ENCODE measurements around the gene FAN1. TPM values are rescaled to one million over a fixed set of nuclear protein-coding genes. Genes with fewer than 3 reads are reported as not detected.

Gene FAN1
- total RNA-seq, 3 donors from 2014 or later = 15.2 to 27.5 (median 20.4) TPM

DNA sequence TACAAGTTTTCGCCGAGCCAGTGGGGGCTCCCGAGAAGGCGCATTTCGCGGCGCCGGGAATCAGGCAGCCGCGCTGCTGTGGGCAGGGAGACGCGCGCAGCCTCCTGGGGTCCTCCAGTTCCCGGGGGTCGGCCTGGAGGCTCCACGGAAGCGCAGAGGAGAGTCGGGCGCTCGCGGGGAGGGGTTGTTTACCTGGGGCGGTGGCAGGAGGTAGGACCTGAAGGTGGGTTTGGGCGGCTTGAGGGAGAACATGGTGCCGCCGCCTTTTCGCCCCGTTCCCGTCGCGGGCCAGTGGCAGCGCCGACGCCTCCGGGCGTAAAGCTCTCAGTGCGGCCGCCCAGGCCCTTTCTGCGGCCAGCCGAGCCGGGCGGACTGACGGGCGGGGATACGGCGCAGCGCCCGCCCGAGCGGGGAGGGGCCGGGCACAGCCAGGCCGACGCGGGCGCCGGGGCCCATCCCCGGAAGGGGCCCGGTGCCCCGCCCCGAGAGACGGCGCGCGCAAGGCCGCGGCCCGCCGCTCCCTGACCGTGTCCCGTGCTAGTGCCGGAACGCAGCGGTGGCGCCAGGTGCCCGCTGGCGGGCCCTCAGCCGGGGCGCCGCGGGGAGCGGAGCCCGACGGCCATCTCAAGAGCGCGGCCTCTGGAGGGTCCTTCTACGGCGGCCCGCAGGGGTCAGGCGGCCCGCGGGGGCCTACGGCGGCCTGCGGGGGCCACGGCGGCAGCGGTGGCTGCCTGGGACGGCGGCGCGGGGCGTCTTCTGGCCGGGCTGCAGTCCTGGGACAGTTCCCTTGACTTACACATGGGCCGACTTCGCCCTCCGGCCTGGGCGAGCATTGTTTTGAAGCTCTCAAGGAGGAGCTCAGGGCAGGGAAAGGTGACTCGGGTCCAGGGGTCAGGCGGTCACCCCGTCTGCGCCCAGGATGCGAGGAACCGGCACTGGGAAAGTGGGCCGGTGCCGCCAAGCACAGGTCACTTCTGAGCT is 87.8 kb downstream of the FAN1 start, which contains the start of gene MTMR10:
MTMR10 (minus strand) TSS at position 374 of the 981 bp plus-strand sequence; CDS start at position 252, 122 bp downstream.
- H3K36me3 ChIP-seq (ENCODE audit: low read depth) = no peaks in the 10 kb centered on the region
- peaks cover 23% of the 10 kb centered on the region for H3K4me1 ChIP-seq (ENCODE audit: low read depth)
- TF ChIP-seq, protein P1, sequence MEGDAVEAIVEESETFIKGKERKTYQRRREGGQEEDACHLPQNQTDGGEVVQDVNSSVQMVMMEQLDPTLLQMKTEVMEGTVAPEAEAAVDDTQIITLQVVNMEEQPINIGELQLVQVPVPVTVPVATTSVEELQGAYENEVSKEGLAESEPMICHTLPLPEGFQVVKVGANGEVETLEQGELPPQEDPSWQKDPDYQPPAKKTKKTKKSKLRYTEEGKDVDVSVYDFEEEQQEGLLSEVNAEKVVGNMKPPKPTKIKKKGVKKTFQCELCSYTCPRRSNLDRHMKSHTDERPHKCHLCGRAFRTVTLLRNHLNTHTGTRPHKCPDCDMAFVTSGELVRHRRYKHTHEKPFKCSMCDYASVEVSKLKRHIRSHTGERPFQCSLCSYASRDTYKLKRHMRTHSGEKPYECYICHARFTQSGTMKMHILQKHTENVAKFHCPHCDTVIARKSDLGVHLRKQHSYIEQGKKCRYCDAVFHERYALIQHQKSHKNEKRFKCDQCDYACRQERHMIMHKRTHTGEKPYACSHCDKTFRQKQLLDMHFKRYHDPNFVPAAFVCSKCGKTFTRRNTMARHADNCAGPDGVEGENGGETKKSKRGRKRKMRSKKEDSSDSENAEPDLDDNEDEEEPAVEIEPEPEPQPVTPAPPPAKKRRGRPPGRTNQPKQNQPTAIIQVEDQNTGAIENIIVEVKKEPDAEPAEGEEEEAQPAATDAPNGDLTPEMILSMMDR (IDR thresholded peaks at IDR 0.05) = no peak
- no peaks in the 10 kb centered on the region for H3K9me3 ChIP-seq
- intact Hi-C loops (cut with DNase I, micrococcal nuclease) = no loop called here
- H3K4me3 ChIP-seq = peak within 1 kb of the TSS; percentile 81
- DNase-seq (peak; percentile 79 to 92 (median 88)), ATAC-seq (peak; percentile 96)

DNA sequence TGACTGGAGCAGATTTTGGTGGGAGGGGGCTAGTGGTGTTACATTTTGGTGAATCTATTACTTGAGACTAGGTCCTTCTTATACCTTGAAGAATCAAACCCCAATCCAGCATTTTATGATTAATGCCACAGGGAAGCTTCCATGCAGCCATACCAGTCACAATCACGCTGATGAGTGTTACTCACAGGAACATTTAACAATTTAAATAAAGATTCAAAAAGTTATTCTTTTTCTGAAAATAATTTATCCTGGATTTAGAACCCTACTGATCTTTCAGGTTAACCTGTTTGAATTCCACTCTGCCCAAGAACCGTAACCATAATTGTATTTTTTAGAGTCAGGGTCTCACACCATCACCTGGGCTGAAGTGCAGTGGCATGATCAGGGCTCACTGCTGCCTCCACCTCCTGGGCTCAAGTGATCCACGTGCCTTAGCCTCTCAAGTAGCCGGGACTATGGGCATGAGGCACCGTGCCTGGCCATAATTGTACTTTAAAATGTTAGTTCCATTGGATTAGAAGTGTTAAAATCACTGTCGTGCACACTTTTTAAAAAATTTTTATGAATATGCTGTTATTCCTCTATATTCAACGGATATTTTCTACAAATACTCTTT is 88.6 kb downstream of the FAN1 start:
- H3K4me1 ChIP-seq (ENCODE audit: low read depth) = peaks cover 23% of the 10 kb centered on the region
- H3K9me3 ChIP-seq = no peaks in the 10 kb centered on the region
- no peaks in the 10 kb centered on the region for H3K36me3 ChIP-seq (ENCODE audit: low read depth)
- DNase-seq = peak in 2 of 3 donors; percentile 23 to 37
- peak overlapping the region; percentile 81 for H3K4me3 ChIP-seq
- TF ChIP-seq, protein P1 (IDR thresholded peaks at IDR 0.05) = no peak
- intact Hi-C loops (cut with DNase I, micrococcal nuclease) = no loop called here
- no peak for ATAC-seq

Other genes starting within 250 kb of the FAN1 start
- gene MTMR10, start 87.7 kb downstream of the FAN1 start, total RNA-seq = 10 to 100 TPM; 34.4 to 42.0 (median 37.5) TPM
- not detected for gene TRPM1, start 197.8 kb downstream of the FAN1 start, total RNA-seq

All from mucosa of descending colon (tissue), 3 donors.